K562 (cell line): ENCODE measurements around the gene CSDE1. TPM values are rescaled to one million over a fixed set of nuclear protein-coding genes. Genes with fewer than 3 reads are reported as not detected.

Experiments
- ATAC-seq: fragments of 200-7000 bp; cut with Tn5 transposase; 3 replicates; pipeline ENCODE4 v1.9.1; 2020; ENCODE audit warnings: moderate library complexity
- BruUV-seq: library from RNA; stranded (reverse); fragments of 400-500 nt; replicated peaks from 2 replicates; lab custom pipeline; 2021; lab: Mats Ljungman, UMichigan
- CTCF ChIA-PET: fragments of 300-600 bp; formaldehyde crosslinking; extraction: SDS; loops from one replicate; lab custom pipeline; 2021; ENCODE audit warnings: low intra/inter-chr PET ratio; lab: Yijun Ruan, JAX
- POLR2A ChIA-PET: fragments of 300-600, 350-650 bp; sonication (Branson Sonifier 250); formaldehyde crosslinking; extraction: SDS; loops from one replicate; lab custom pipeline; 2021; ENCODE audit warnings: antibody characterized with exemption, inconsistent platforms; lab: Yijun Ruan, JAX
- DNase-seq, 4 experiments: peaks; one replicate each; pipeline versions ENCODE4 v3.0.0 to v3.0.0-alpha.2; 2011 to 2018; ENCODE audit warnings: low spot score in 3 of 4, mixed read lengths in 3 of 4; ENCODE audit errors: extremely low read depth in 1 of 4
- FAIRE-seq: peaks from 2 replicates; lab custom pipeline; 2011; peaks lifted over from hg19 to GRCh38; lab: Jason Lieb, UNC
- H2AFZ ChIP-seq: 2 replicates; pipeline ENCODE4 v1.6.0; 2011; ENCODE audit warnings: low read depth, low read length, control low read depth, inconsistent platforms
- H3K27ac ChIP-seq: fragments of 200-600 bp; 3 replicates; pipeline ENCODE4 v1.8.0; 2011; ENCODE audit warnings: low read depth, mild to moderate bottlenecking, control low read depth, inconsistent platforms, low read length, moderate library complexity, mixed read lengths; ENCODE audit errors: extremely low read depth
- H3K27me3 ChIP-seq, 2 experiments: fragments of 300-600 bp in 1 of 2; 2 replicates in 1 of 2; 3 replicates in 1 of 2; pipeline versions ENCODE4 v1.6.0 to v1.8.0; 2011; ENCODE audit warnings: inconsistent platforms in 2 of 2, low read length in 2 of 2, mild to moderate bottlenecking in 1 of 2, mixed read lengths in 1 of 2, moderate library complexity in 1 of 2; ENCODE audit not compliant: control insufficient read depth in 2 of 2, insufficient read depth in 2 of 2
- H3K36me3 ChIP-seq: fragments of 300-600 bp; 3 replicates; pipeline ENCODE4 v1.8.0; 2011; ENCODE audit warnings: mild to moderate bottlenecking, low read length, inconsistent platforms; ENCODE audit not compliant: control insufficient read depth, insufficient read depth
- H3K4me1 ChIP-seq, 2 experiments: fragments of 200-600 bp in 1 of 2; replicated peaks in 1 of 2; 2 replicates in 1 of 2; 3 replicates in 1 of 2; pipeline versions ENCODE4 v1.5.1 to v1.8.0; 2011; ENCODE audit warnings: inconsistent platforms in 2 of 2, low read length in 2 of 2, mild to moderate bottlenecking in 1 of 2, mixed read lengths in 1 of 2, moderate library complexity in 1 of 2; ENCODE audit not compliant: control insufficient read depth in 2 of 2, insufficient read depth in 2 of 2
- H3K4me2 ChIP-seq: 2 replicates; pipeline ENCODE4 v1.6.1; 2011; ENCODE audit warnings: low read length, control low read depth, inconsistent platforms, mixed read lengths; ENCODE audit not compliant: insufficient read depth
- H3K4me3 ChIP-seq: fragments of 200-600 bp; sonication (generic), shearing (Covaris generic); 2 replicates; pipeline ENCODE4 v1.5.1; 2016; ENCODE audit warnings: control low read depth, inconsistent platforms
- H3K79me2 ChIP-seq: fragments of 200-600 bp; 3 replicates; pipeline ENCODE4 v1.8.0; 2011; ENCODE audit warnings: low read length, inconsistent platforms; ENCODE audit not compliant: control insufficient read depth, insufficient read depth
- H3K9ac ChIP-seq, 2 experiments: 2 replicates each; pipeline versions ENCODE4 v1.6.0 to v1.6.1; 2011; ENCODE audit warnings: low read depth in 2 of 2, low read length in 2 of 2, control low read depth in 1 of 2, inconsistent platforms in 1 of 2, mild to moderate bottlenecking in 1 of 2, mixed read lengths in 1 of 2; ENCODE audit not compliant: insufficient read depth in 1 of 2
- H3K9me1 ChIP-seq: one replicate; pipeline ENCODE4 v1.6.0; 2011; ENCODE audit warnings: inconsistent platforms, mild to moderate bottlenecking, low read length, moderate library complexity; ENCODE audit not compliant: control insufficient read depth, insufficient read depth
- H3K9me3 ChIP-seq: replicated peaks from 2 replicates; pipeline ENCODE4 v1.5.1; 2011; ENCODE audit warnings: low read depth, low read length, inconsistent platforms; ENCODE audit not compliant: control insufficient read depth, insufficient read depth
- H4K20me1 ChIP-seq: replicated peaks from 2 replicates; pipeline ENCODE4 v1.6.1; 2011; ENCODE audit warnings: low read length, inconsistent platforms, mixed read lengths; ENCODE audit not compliant: control insufficient read depth, insufficient read depth
- HDAC2 ChIP-seq: fragments of 450-650 bp; IDR thresholded peaks from 2 replicates; pipeline ENCODE4 v1.6.1; 2016; ENCODE audit warnings: mild to moderate bottlenecking
- HDGF ChIP-seq: fragments of 450-650 bp; IDR thresholded peaks from 2 replicates; pipeline ENCODE4 v1.6.1; 2016
- RBM17 ChIP-seq: fragments of 200-400 bp; formaldehyde crosslinking; IDR thresholded peaks from 2 replicates; pipeline ENCODE4 v1.6.1; 2017; ENCODE audit warnings: low read depth, mild to moderate bottlenecking, low read length, borderline replicate concordance
- WGBS: fragments of 100-300 bp; shearing (Covaris generic); methylation state at CpG from one replicate; pipeline ENCODE4 v1.1.6; 2016; ENCODE audit warnings: low coverage, mixed read lengths; ENCODE audit not compliant: insufficient coverage; ENCODE audit errors: missing lambda C conversion rate; 5-methylcytosine and 5-hydroxymethylcytosine counted together
- in situ Hi-C: fragments of 300-500 bp; cut with MboI; formaldehyde crosslinking; loops from 4 replicates; pipeline ENCODE4 v1.15.0; 2018; ENCODE audit warnings: inconsistent platforms, mixed read lengths
- intact Hi-C: fragments of 100-400 bp; cut with micrococcal nuclease; formaldehyde crosslinking; loops from 2 replicates; pipeline ENCODE4 v1.14.2; 2022
- polyA plus RNA-seq, 8 experiments: library from polyadenylated mRNA; depleted of rRNA in 4 of 8; stranded (reverse) in 5 of 8; unstranded in 3 of 8; fragments of >200 nt; fragmentation: Nextera tagmentation in 2 of 8; fragmentation: Illumina TruSeq in 1 of 8; extraction: Ambion mirVana in 2 of 8; extraction: Trizol in 1 of 8; gene quantifications; 2 replicates each; pipeline versions ENCODE4 v1.2.1 to v1.2.3, GENCODE V29; 2011 to 2014; ENCODE audit warnings: inconsistent platforms in 1 of 8, missing spikeins in 1 of 8
- total RNA-seq, 7 experiments: library from RNA; depleted of rRNA in 6 of 7; stranded (reverse); fragments of >200 nt in 6 of 7; fragmentation: Illumina TruSeq in 2 of 7; extraction: Trizol in 2 of 7; gene quantifications; 2 replicates each; pipeline versions ENCODE4 v1.2.1 to v1.2.3, GENCODE V29; 2011 to 2021; ENCODE audit warnings: low replicate concordance in 1 of 7
- TF ChIP-seq, protein P1 (sequence below): fragments of 450-650 bp; conservative IDR thresholded peaks from 2 replicates; pipeline ENCODE4 v1.6.1; 2016; ENCODE audit warnings: missing genetic modification characterization, low read depth, mild to moderate bottlenecking, missing compliant biosample characterization, moderate library complexity
- TF ChIP-seq, protein P2 (sequence below): sonication (generic); formaldehyde crosslinking; IDR thresholded peaks from 2 replicates; pipeline ENCODE4 v1.8.0; 2023; ENCODE audit warnings: missing genetic modification reagents, mild to moderate bottlenecking, borderline replicate concordance
- TF ChIP-seq, protein P3 (sequence below): sonication (generic); formaldehyde crosslinking; IDR thresholded peaks from 2 replicates; pipeline ENCODE4 v1.4.0; 2020; ENCODE audit warnings: mild to moderate bottlenecking, missing genetic modification reagents

CSDE1 gene
- total and polyA plus RNA-seq, 9 of the 15 experiments (the other 6 are each of a cell fraction or from before 2014, with no cell fraction given), result 174 to 538 (median 403) TPM

DNA sequence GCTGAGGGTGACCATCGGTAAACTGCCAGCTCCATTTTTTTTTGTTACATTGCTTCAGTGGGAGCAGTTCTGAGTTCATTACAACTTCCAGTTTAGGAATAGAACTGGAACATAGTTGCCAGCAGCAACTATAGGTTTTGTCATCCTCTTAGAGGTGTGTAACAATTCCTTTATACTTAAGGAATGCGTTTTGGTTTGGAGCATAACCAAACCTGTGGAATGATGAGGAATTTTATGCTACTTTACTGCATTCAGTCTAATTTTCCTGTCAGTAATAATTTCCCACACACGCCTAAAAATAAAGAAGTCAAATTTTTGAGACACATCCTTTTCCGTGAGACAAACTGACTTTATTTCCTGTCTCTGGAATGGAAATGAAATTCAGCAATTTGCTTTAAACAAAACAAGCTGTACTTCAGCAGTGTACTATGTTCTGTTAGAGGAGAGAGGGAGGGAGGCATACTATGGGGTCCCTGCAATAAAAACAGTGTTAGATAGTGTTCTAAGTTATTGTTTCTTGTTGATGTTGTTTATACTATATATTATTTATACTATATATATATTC is 57.7 kb downstream of the CSDE1 start:
- ATAC-seq (no peak), FAIRE-seq (no peak), DNase-seq (no peak)
- Histone ChIP-seq H3K4me2 (no peak overlapping the region), H3K27ac (no peak overlapping the region), H3K36me3 (no peaks in the 10 kb centered on the region), H3K9ac (no peak overlapping the region), H4K20me1 (no peaks in the 10 kb centered on the region), H3K9me3 (no peaks in the 10 kb centered on the region), H3K4me1 (no peaks in the 10 kb centered on the region), H3K4me3 (no peak overlapping the region), H3K79me2 (no peaks in the 10 kb centered on the region), H3K27me3 (peaks cover 15 to 16% of the 10 kb centered on the region in 2 experiments), H3K9me1 (no peaks in the 10 kb centered on the region), H2AFZ (no peak overlapping the region)
- BruUV-seq, result no TSS peak
- in situ Hi-C loops, result no loop called here
- CTCF ChIA-PET, result no interaction called here
- TF ChIP-seq HDAC2 (no peak), RBM17 (no peak), HDGF (no peak)
- TF ChIP-seq, protein P1, sequence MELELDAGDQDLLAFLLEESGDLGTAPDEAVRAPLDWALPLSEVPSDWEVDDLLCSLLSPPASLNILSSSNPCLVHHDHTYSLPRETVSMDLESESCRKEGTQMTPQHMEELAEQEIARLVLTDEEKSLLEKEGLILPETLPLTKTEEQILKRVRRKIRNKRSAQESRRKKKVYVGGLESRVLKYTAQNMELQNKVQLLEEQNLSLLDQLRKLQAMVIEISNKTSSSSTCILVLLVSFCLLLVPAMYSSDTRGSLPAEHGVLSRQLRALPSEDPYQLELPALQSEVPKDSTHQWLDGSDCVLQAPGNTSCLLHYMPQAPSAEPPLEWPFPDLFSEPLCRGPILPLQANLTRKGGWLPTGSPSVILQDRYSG (tag), result no peak
- TF ChIP-seq, protein P2, sequence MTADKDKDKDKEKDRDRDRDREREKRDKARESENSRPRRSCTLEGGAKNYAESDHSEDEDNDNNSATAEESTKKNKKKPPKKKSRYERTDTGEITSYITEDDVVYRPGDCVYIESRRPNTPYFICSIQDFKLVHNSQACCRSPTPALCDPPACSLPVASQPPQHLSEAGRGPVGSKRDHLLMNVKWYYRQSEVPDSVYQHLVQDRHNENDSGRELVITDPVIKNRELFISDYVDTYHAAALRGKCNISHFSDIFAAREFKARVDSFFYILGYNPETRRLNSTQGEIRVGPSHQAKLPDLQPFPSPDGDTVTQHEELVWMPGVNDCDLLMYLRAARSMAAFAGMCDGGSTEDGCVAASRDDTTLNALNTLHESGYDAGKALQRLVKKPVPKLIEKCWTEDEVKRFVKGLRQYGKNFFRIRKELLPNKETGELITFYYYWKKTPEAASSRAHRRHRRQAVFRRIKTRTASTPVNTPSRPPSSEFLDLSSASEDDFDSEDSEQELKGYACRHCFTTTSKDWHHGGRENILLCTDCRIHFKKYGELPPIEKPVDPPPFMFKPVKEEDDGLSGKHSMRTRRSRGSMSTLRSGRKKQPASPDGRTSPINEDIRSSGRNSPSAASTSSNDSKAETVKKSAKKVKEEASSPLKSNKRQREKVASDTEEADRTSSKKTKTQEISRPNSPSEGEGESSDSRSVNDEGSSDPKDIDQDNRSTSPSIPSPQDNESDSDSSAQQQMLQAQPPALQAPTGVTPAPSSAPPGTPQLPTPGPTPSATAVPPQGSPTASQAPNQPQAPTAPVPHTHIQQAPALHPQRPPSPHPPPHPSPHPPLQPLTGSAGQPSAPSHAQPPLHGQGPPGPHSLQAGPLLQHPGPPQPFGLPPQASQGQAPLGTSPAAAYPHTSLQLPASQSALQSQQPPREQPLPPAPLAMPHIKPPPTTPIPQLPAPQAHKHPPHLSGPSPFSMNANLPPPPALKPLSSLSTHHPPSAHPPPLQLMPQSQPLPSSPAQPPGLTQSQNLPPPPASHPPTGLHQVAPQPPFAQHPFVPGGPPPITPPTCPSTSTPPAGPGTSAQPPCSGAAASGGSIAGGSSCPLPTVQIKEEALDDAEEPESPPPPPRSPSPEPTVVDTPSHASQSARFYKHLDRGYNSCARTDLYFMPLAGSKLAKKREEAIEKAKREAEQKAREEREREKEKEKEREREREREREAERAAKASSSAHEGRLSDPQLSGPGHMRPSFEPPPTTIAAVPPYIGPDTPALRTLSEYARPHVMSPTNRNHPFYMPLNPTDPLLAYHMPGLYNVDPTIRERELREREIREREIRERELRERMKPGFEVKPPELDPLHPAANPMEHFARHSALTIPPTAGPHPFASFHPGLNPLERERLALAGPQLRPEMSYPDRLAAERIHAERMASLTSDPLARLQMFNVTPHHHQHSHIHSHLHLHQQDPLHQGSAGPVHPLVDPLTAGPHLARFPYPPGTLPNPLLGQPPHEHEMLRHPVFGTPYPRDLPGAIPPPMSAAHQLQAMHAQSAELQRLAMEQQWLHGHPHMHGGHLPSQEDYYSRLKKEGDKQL (CRISPR knock-in tag), result no peak
- TF ChIP-seq, protein P3, sequence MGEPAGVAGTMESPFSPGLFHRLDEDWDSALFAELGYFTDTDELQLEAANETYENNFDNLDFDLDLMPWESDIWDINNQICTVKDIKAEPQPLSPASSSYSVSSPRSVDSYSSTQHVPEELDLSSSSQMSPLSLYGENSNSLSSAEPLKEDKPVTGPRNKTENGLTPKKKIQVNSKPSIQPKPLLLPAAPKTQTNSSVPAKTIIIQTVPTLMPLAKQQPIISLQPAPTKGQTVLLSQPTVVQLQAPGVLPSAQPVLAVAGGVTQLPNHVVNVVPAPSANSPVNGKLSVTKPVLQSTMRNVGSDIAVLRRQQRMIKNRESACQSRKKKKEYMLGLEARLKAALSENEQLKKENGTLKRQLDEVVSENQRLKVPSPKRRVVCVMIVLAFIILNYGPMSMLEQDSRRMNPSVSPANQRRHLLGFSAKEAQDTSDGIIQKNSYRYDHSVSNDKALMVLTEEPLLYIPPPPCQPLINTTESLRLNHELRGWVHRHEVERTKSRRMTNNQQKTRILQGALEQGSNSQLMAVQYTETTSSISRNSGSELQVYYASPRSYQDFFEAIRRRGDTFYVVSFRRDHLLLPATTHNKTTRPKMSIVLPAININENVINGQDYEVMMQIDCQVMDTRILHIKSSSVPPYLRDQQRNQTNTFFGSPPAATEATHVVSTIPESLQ (CRISPR knock-in tag), result no peak
- POLR2A ChIA-PET, result interaction anchor here (0.6 to 1.5 kb wide), 5 partner anchors 10 to 355 kb away, joined by 3 to 5 read pairs (median 3); no protein-coding TSS in a partner anchor
- intact Hi-C loops, result no loop called here
- 9% methylated on average over 4 of the region's 4 CpGs for WGBS
